ENCODE results near the gene KCNQ1.

DNA sequence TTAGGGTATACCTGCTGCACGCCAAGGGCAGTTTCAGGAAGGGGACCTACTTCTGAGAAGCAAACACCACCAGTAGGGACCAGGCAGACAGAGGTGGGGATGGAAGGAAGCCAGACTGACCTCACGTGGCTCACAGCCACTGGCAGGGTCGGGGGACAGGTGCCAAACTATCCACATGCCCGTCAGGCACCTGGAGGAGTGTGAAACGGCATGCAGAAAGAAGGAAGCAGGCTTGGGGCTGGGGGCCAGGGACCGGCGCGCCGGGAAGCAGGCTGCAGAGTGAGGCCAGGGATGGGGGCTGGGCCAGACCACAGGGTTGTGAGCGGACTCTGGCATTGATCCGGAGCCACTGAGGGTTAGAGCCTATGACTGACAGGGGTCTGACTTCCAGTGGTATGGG is 393.3 kb downstream of the KCNQ1 start:
- TF ChIP-seq EP300 (IDR thresholded peaks at IDR 0.05) (no peak), POLR2A (IDR thresholded peaks at IDR 0.05) (no peak)
